HG02938 (cell line): ENCODE data around the gene COMP.
A peak's percentile ranks its signal among the peaks of the same experiment; 100 is the strongest.
"Not testable (repeated sequence)": the region's sequence is repeated elsewhere in the genome, so short reads cannot be mapped to it uniquely, and the experiment has no call there.

ENCODE experiments used
- ATAC-seq: cut with Tn5 transposase; IDR thresholded peaks from one replicate; pipeline ENCODE4 v1.9.1; 2021; ENCODE audit warnings: mild to moderate bottlenecking, moderate library complexity; ENCODE audit not compliant: unreplicated experiment

COMP gene

DNA sequence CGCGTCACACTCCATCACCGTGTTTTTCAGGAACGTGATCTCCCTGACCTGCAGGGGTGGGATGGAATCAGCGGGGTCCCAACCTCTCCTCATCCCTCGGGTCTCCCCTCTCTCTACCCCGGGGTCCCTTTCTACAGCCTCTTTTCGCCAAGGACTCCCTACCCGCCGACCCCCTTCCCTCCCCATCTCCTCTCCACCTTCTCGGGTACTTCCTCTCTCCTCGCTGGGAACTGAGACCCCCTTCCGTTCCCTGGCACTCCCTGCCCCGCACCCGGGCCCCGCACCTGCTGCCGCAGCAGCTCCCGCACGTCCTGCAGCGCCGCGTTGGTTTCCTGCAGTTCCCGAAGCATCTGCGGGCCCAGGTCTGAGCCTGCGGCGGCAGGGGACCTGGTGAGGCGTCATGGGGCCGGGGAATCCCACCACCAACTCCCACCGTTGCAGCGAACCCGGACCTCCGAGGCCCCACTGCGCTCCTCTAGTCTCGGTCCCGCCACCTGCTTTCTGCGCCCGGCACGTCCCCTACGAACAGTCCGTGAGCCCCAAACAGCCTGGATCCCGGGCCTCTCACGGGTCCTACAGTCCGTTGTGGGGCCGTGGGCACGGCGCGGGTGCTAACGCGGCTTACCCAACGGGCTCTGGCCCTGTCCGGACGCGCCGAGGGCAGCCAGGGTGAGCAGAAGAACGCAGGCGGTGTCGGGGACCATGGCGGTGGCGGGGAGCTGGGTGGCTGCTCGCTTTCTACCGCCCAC is at the start of gene COMP:
Gene COMP (minus strand): TSS at position 740 of the 749 bp plus-strand sequence. CDS start 36 bp downstream, at position 704.
- no peak for ATAC-seq

DNA sequence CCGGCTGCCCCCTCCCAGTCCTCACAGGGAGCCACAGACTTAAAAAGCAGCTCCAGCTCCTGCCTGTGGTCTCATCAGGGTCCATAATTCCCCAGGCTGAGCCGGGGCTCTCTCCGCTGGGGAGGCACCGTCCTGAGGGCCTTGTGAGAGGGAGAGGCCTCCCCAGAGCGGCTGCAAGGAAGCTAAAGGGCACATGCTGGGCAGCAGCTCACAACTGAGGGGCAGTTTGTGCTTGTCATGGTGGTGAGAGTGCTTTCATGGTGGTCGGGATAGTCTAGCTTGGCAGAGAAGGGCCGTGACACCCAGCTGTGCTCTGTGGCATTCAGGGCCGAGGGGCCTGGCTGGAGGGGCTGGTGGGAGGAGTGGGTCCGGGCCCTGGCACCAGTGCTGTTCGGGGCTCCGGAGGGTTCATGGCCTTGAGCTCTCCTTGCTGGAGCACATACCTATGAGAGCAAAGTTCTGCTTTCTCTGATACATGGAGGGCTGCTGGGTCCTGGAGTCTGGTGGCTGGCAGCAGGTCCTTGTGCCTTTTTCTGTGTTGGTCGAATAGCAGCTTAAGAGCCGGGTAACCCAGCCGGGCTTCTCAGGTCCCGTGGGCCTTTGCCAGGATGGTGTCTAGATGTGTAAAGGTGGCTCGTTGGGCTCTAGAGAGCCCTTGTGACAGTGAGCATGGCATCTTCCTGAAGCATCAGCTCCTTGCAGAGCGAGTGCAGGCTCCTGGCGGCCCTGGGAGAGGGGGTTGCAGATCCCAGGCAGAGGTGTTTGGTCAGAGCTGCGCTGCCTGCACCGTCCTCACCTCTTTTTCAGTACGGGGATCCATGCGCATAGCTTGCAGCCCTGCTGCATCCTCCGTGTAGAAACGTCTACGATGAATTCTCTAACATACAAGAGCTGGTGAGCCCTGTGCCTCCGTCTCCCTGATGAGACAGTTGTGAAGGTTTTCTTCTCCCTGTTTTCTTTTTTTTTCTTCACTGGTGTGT is 49.5 kb upstream of the COMP start:
- ATAC-seq = no peak

DNA sequence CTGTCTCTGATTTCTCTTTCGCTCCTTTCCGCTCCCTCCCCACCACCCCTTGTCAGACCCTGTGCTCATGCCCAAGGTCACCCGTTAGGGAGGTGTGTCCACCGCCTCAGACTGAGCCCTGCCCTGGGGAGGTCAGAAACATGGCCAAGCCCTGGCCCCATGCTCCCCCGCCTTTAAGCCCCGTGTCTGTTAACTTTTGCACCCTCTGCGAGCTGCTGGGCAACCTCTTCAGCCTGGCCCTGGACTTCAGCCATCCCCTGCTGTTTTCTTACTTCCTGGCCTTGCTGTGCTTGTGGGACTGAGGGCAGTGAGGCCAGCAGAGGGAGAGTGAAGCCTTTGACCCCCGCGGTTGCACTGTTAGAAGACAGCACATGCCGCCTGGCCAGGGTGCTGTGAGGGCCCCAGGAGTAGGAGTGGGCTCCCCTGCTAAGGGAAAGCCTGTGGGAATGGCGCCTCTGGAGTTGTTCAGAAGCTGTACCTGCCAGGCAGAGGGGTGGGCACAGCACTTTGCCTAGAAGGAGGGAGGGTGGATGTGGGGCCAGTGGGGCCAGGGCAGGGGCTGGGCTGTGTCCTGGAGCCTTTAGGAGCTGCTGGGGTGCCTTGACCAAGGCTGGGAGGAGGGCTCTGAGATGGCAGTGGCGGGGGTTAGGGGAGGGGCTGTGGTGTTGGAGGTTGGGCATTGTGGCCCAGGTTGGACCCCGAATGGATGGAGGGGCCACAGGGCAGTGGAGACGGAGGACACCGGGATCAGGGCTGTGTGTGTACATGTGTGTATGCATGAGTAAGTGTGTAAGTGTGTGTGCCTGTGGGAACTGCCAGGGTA is 48.6 kb upstream of the COMP start:
- no peak for ATAC-seq

DNA sequence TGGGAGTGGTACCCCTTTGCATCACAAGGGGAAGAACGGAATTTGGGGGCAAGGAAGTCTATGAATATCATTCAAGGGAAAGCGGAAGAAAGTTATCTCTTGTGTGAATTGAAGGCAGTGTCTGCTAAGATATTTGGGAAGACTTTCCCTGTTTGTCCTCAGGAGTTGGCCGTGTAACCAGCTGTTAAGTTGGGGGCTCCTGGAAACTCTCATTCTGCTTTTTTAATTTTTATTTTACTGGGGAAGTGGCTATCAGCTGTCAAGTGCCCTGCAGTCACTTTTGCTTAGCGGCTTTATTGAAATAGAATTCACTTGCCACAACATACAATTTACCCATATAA is 43.5 kb upstream of the COMP start:
- no peak for ATAC-seq

DNA sequence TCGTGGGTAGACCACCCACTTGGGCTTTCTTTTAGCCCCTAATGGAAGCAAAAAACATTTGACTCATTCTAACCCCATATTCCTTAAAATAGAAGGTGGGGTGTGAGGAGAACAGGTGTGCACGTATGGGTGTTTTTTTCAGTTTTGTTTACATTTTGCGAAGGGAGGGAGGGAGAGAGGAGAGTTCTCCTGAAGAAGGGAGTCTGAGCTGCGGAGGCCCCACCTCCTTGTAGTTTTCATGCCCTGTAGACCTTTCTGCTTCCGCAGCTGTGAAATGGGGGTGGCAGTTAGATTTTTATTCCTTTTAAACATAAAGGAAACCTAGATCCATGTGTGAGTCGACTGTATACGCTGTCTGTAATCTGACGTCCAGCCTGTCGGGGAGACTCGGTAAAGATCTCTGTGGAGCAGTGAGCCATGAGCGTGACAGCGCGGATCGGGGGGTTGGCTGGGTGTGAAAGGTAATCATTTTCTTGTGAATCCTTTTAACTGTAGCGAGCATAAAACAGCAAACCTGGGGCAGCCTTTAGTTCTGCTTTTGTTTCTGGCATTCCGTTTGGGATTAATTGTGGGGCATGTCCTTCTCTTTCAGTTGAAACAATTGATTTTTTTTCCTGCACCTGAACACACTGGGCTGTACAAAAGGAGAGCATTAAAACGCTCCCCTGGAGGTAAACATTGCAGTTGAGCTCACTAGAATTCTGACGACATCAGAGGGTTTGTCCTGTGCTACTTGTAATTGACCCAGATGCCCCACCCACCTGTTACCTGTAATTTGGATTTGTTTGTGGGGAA is 42.9 kb upstream of the COMP start:
- no peak for ATAC-seq

DNA sequence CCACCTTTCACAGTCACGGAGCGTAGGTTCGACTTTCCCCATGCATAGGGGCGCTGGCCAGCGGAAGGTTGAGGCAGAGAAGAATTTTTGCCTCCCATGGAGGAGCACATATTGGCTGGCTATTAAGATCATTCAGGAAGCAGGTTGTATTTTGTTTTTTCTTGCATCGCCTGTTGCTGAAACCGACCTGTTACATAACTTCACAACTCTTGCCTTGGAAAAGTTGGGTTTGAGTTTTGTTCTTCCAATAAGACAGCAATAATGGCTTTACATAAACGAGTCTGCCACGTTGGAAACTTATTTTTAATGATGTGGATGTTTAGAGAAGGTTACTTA is 42.0 kb upstream of the COMP start:
- no peak for ATAC-seq

DNA sequence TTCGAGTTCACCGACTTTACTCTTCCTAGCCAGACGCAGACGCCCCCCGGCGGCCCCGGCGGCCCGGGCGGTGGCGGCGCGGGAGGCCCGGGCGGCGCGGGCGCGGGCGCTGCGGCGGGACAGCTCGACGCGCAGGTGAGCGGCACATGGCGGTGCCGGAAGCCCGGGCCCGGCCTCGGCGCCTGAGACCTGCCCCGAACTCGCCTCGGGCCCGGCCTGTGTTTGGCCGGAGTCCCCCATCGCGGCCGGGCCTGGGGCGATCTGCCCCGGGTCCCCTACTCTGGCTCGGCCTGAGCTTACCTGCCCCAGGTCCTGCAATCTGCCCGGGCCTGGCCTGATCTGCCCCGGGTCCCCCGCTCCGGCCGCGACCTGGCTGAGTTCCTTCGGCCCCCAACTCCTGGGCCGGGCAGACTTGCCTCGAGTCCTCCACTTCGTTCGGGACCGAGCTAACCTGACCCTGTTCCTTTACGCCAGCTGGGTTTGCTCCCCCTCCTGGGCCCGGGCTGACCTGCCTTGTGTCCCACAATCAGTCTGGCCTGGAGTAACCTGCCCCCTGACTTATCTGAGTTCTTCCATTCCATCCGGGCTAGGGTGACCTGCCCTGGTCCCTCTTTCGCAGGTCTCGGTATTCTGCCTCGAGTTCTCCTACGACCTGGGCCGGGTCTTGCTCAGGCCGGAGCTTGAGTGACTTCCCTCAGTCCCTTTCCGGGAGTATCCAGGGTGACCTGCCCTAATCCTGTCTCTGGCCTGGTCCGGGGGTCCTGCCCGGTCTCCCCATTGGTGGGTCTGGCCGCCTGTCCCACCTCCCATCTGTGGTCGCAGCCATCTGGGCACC is 41.4 kb upstream of the COMP start:
- peak; percentile 28 for ATAC-seq

DNA sequence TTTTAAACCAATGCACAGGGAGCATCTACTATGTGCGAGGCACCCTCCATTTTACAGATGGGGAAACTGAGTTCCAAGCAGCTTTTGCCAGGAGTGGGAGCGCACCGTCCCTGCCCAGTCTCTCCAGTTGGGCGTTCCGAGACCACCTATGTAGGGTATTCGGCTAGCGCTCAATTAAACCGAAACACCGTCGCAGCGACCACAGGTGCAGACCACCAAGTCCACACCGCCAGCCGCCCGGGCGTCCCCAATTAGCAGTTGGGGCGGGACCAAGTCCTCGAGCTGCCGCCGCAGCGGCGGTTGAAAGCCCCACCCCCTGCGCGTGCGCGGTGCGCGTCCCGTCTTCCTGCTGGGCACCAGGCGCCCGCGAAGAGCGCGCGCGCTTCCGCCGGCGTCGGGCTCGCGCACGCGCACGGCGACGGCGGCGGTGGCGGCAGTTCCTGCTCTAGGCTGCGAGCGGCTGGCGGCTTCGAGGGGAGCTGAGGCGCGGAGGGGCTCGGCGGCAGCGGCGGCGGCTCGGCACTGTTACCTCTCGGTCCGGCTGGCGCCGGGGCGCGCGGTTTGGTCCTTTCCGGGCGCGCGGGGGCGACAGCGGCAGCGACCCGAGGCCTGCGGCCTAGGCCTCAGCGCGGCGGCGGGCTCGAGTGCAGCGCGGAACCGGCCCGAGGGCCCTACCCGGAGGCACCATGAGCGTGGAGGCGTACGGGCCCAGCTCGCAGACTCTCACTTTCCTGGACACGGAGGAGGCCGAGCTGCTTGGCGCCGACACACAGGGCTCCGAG is 40.6 kb upstream of the COMP start, which contains the start of gene UPF1:
Gene UPF1 (plus strand): TSS at position 436 of the 782 bp plus-strand sequence. CDS start 251 bp downstream, at position 687.
- ATAC-seq = peak; percentile 63

DNA sequence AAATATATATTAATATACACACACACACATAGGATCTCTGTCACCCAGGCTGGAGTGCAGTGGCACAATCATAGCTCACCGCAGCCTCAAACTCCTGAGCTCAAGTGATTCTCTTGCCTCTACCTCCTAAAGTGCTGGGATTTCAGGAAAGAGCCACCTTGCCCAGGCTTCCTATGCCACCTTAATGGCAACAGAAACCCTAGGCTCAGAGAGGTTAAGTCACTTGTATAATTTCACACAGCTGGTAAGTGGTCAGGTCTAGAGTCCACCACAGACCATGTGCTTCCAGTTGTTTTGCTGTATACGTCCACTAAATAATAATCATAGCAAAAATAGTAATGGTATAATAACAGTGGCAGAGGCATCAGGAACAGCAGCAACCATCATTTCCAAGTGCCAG is 39.4 kb upstream of the COMP start:
- no peak for ATAC-seq

DNA sequence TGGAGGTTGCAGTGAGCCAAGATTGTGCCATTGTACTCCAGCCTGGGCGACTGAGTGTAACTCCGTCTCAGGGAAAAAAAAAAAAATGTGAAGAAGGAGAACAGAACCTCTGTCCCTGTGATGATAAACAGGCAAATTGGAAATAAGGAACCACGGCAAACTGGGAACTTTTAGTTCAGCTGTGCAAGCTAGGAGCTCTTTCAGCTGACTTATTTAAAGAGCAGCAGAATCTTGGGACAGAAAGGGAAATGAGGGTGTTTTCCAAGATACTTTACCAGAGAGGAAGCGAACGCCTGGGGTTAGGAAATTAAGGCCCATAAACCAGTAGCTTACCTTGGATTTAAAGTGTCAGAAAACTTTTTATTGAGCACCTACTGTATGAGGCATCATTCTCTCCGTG is 37.7 kb upstream of the COMP start:
- no peak for ATAC-seq

DNA sequence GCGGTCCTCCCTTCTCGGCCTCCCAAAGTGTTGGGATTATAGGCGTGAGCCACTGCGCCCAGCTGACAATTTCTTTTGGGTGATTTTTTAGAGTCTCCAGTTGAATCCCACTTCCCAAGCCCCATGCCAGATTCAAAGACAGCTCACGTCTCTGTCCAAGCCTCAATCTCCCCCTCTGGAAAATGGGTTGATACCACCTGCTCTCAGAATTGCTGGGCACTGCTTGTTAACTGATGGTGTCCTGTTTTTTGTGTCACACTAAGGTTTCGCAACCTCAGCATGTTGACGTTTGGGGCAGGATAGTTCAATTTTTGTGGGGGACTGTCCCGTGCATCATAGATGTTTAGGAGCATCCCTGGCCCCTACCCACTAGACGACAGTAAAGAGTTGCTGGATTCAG is 26.5 kb upstream of the COMP start:
- no peak for ATAC-seq

DNA sequence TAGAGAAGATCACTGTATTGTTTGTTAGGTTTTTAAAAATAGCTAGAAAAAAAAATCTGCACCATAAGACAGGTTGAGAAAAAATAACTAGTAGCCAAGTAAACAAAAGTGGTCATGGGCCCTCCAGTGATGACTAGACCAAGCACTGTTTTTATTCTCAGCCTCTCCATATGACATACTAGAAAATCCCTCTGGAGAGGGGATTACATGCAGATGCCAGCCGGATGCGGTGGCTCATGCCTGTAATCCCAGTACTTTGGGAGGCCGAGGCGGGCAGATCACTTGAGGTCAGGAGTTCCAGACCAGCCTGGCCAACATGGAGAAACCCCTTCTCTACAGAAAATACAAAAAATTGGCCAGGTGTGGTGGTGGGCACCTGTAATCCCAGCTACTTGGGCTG is 25.5 kb upstream of the COMP start:
- not testable (repeated sequence) for ATAC-seq

DNA sequence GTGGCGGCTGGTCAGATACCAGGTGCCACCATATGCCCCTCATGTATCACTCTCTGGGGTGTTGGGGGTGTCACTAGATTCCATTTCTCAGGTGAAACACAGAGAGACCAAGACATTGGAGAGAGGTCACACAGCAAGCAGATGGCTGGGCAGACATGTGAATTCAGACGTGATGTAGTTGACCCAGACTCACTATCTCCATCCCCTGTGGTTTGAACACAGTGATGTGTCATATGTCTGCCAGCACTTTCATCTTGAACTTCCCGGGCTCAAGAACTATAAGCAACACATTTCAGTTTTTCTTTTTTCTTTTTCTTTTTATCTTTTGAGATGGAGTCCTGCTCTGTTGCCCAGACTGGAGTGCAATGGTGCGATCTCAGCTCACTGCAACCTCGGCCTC is 24.6 kb upstream of the COMP start:
- no peak for ATAC-seq

DNA sequence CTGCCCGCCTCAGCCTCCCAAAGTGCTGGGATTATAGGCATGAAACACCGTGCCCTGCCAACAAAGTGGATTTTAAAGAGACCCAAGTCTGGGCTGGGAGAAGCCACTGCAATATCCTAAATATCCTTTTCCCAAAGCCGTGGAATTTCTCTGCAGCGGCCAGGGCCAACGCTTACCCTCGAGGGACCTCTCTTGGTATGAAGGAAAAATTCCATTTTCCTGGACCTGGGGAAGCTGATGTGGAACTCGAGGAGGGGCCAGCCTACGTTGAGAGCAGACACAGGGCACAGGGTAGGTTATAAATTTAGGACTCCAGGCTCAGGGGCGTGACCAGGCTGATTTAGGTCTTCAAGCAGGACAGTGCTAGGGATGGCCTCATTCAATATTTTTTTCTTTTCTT is 23.0 kb upstream of the COMP start:
- no peak for ATAC-seq

DNA sequence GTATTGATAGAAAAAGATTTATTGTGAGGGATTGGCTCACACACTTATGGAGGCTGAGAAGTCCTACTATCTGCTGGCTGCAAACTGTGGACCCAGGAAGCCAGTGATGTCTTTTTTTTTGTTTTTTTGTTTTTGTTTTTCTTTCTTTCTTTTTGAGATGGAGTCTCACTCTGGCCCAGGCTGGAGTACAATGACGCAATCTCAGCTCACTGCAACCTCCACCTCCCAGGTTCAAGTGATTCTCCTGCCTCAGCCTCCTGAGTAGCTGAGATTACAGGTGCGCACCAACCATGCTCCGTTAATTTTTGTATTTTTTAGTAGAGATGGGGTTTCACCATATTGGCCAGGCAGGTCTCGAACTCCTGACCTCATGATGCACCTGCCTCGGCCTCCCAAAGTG is 20.5 kb upstream of the COMP start:
- ATAC-seq = not testable (repeated sequence)

DNA sequence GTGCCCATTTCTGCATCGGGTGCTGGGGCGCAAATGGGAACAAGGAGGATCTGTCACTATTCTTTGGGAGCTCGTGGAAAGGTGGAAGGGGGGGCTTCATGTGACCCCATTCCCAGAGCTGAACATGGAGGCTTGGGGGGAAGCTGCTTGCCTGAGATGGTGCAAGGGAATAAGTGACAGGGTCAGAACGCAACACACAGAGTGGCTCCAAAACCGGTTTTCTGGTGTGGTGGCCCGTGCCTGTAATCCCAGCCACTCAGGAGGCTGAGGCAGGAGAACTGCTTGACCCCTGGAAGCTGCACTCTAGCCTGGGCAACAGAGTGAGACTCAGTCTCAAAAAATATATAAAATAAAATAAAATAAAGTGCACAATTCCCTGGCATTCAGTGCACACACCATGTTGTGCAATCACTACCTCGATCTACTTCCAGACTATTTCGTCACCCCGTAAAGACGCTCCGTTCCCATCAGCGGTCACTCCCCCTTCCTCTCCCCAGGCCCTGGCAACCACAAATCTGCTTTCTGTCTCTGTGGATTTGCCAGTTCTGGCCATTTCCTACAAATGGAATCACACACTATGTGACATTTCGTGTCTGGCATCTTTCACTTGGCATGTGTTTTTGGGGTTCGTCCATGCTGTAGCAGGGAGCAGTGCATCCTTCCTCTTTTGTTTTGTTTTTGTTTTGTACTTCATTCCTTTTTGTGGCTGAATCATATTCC is 18.2 kb upstream of the COMP start:
- no peak for ATAC-seq

DNA sequence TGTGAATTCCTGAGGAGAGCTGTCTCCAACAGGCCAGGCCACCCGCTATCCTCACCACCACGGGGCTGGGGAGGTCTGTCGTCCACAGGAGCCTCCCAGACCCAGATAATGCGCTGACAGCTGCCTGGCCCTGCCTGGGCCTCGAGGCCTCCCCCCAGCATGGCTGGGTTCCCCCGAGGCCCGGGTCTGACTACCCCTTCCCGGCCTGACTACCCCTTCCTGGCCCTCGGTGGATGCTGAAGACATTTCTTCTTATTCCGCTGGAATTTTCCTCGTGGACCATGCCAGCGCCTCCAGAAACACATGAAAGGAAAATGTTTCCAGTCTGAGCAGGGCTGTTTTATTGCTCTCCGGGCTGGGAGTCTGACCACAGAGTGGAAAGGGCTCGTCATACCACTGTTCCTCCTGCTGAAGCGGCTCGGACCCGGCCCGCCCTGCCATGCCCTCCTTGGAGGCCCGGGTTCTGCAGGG is 16.8 kb upstream of the COMP start:
- ATAC-seq = no peak

DNA sequence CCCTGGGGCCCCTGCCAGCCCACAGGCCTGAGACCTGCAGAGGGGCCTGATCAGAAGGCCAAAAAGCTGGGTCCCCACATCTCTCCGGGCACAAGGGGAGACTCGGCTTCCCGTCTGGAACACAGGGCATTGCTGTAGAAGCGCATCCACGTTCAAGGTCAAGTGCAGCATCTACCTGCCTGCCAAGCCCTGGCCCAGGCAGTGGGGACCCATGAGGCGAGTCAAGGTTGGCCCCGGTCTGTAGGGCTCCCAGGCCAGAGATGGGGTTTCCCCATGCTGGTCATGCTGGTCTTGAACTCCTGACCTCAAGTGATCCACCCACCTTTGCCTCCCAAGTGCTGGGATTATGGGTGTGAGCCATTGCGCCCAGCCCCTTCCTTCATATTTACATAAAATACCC is 13.5 kb upstream of the COMP start:
- no peak for ATAC-seq
